GM21367 (cell line): Measurements from ENCODE around the gene TOPAZ1.

Experiments used
- ATAC-seq: cut with Tn5 transposase; IDR thresholded peaks from one replicate; pipeline ENCODE4 v1.9.1; 2021; ENCODE audit not compliant: unreplicated experiment

TOPAZ1 gene

DNA sequence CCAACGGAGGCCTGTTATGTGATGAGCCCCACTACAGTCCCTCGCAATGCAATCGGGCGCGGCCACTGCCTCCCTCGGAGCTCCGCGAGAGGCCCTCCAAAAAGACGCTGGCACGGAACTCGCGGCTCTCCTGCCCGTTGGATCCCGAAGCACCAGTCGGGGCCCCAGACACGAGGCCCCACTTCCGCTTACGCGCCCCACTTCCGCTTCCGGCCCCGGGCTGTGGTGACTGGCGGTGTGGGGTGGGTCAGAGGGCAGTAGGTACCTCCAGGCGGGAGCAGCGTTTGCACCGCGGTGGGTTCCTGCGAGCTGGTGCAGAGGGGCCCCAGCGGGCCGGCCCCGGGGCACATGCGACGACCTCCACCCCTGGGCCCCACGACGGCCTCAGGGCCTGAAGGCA lies at the start of gene TOPAZ1:
Gene TOPAZ1, plus strand, starts transcription at position 181 of the 400 bp plus-strand sequence. Its CDS starts 168 bp downstream, at position 349.
- ATAC-seq, result no peak

DNA sequence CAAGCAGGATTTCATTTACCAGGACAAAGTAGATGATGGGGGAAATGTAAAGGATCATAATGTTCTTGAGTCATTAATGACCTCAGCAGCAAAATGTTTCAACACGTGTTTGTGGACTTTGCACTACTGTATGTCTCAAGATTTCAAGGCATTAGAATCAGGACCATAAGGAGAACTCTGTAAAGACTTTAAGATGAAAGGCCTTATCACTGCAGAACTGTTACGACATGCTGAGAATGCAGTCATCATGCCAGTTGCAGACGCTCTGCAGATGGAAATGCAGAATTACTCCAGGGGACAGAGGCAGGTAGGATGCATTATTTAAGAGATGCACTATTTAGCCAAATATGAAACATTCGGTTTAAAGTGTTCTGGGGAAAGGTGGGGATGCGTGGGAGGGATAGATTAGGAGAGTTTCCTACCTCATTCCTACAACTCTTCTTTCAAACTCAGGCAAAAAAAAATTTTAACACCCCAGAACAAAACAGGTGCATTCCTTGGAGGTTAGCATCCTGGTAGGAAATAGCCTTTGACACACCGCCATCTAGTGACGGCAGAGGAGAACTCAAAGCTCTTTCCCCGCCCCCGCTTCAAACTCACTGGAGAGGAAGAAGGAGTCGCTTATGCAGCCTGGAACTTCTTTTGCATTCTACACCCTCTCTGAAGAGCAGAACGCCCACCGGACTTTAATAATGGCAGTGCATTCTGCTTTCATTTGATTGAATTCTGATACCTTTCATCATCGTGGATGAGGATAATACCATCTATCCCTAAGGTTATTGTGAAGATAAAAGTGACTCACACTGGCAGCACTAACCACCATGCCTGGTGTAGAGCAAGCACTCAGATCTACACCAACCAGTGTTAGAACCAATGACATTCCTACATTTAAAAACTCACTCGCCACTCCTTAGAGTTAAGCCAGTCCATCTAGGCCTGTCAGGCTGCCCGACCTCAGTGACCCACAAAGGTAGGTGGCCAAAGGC lies 43.1 kb upstream of the TOPAZ1 start:
- ATAC-seq, result no peak

GRCh38 chr3:44206261-44206660 lies 35.4 kb upstream of the TOPAZ1 start:
- ATAC-seq, result no peak

DNA sequence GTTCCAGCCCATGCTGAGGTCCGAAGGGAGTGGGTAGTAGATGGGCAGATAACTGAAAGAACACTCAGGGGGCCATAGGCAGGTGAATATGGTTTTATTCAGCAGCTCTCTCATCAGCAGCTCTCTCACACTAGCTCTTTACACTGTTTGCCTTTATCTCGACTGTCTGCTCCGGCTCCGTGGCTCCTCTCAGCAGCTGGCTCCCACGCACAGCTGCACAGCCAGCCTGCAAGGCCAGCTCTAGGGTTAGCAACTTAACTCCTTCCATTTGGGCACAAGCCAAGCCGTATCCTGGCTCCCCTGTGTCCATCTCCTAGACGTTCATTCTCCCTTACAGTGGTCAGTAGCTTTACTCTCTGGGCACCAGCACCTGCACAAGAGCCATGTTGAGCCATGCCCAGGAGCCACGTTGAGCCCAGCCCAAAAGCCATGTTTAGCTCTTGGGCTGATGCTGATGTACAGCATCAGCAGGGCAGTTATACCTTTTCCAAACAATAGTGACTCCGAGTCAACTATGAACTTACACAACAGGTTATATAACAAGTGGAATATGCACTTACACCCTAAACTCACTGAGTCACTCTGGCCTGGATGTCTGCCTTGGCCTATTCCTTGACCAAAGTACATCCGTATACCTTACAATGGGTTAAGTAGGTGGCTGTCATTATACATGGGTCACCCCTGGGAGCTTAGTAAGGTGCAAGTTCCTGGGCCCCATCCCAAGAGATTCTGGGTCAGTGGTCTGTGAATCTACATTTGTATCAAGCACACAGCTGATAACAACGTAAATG lies 34.6 kb upstream of the TOPAZ1 start:
- ATAC-seq, result no peak

- ATAC-seq, result no peak
Measured at GRCh38 chr3:44208086-44208485, 33.6 kb upstream of the TOPAZ1 start.

GRCh38 chr3:44208568-44208967 lies 33.1 kb upstream of the TOPAZ1 start:
- no peak for ATAC-seq

DNA sequence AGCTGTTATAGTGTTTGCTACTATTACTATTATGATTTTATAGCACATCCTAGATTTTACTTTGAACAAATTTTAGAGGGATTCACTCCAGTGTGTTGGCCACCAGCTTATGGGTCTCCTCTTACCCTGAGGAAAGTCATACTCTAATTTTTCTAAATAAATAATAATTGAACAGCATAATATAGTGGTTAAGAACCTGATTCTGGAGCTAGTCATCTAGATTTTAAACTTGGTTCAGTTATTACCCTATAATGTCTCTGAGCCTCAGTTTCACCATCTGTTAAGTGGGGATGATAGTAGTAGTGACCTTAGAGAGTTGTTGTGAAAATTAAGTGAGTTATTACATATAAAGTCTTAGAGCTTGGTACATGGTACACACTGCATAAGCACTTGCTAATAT lies 30.7 kb upstream of the TOPAZ1 start:
- no peak for ATAC-seq

DNA sequence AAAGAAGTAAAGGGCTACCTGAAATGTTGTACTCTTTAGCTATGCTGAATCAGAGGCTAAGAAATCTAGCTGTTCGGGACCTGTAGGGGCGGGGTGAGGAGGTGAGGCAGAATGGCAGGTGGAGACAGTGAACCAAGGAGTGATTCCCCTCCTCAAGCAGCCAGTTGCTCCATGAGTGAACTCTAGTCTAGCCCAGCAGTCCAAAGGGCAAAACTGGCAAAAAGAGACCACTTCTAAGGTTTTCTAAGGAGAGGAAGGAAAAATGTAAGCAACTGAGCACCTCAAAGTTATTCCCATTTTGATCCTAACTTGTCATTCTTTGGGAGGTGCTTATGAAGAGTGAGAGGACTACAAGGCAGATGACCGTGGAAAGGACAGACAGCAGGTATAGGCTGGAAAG lies 19.3 kb upstream of the TOPAZ1 start:
- no peak for ATAC-seq

DNA sequence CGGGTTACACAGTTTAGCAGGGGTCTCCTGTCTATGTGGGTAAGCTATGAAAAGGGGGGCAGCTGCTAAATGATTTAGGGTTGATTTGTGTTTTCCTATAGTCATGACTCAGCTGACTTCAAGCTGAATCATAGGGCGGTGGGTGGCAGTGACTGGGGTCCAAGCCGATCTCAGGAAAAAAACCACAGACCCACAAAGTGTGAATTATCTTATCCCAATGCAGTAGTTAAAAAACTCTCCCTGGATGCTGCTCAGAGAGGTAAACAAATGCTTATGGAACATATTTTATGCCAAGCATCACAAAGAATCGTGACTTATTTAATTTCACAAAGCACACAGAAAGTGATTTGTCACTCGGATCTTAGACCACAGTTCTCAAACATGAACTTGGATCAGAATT lies 18.4 kb upstream of the TOPAZ1 start:
- ATAC-seq, result no peak

GRCh38 chr3:44224131-44224530 lies 17.6 kb upstream of the TOPAZ1 start:
- ATAC-seq, result no peak

DNA sequence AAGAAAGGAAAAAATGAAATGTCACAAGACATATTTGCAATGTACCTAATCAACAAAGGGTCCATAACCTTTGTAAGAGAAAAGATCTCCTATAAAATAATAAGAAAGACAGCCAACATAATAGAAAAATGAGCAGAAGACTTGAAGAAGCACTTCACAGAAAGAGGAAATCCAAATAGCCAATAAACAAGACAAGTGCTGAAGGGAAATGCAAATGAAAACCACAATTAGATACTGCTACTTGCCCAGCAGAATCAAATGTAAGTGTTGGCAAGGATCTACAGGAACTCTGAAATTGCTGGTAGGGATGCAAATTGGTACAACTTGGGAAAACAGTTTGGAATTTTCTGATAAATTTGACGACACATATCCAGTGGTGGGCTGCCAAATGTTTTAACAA lies 15.1 kb upstream of the TOPAZ1 start:
- ATAC-seq, result no peak

- no peak for ATAC-seq
Measured at GRCh38 chr3:44227632-44228031, 14.1 kb upstream of the TOPAZ1 start.

GRCh38 chr3:44228900-44229299 lies 12.8 kb upstream of the TOPAZ1 start:
- ATAC-seq, result no peak

GRCh38 chr3:44232407-44232806 lies 9.3 kb upstream of the TOPAZ1 start:
- ATAC-seq, result no peak

DNA sequence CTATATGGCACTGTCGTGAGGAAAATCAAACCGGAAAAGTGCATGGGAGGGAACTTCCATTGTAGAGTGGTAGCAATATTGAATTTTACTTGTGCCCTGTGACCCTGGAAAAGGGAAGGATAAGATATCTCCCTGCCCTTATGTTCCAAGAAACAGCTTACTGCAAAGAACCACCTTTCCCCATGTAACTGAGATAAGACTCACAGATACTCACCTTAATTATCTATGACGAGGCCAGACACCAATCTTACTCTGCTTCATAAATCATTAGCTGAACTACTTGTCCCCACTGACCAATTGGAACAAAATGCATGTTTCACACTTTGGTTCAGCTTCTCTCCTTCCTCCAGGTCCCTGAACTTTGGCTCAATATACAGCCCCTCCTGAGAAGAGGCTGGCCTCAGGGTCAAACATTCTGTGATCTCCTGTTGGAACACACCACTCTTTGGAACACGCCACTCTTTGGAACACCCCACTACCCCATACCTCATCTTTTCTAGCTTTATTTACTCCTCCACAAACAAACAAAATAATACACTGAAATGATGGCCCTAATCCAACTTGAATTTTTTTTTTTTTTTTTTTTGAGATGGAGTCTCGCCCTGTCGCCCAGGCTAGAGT lies 6.9 kb upstream of the TOPAZ1 start:
- no peak for ATAC-seq

DNA sequence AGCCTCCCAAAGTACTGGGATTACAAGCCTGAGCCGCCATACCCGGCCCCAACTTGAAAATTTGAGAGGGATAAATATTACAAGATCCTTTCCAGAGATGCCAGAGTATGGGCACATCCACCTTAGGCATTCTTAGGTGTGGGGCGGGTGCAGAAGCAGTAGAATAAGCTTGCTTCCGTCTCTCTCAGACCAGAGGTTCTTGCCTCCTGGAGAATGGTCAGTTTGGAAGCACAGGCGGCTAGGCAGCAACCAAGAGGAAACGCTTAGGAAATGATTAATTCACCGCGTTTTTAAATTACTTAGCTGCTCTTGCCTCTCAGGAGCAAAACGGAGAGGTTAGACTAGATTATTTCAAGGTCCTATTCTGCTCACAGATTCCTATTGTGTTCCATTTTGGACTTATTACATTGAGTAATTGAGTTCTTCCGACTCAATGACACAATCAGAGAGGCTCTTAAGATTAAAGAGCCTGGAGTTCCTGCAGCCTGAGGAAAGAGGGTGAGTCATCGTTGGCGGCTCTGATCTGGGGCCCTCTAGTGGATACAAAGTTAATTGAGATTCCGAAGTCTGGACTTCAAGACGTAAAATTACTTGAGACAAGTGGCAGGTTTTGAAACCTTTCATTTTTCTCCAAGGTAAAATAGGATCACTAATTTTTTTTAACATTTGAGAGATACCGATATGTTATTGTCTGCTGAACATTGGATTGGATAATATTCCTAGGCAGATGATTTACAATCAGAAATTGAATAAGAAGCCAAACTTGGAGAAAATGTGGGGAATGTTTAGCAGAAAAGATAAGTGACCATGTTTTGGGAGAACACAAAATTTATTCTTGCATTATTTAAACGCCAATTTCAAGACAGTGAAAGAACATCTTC lies 5.8 kb upstream of the TOPAZ1 start:
- peak; percentile 68 for ATAC-seq

GRCh38 chr3:44236485-44236908 lies 5.2 kb upstream of the TOPAZ1 start:
- ATAC-seq, result no peak

- no peak for ATAC-seq
Measured at GRCh38 chr3:44237161-44237560, 4.5 kb upstream of the TOPAZ1 start.

- ATAC-seq, result no peak
Measured at GRCh38 chr3:44237665-44238064, 4.0 kb upstream of the TOPAZ1 start.

DNA sequence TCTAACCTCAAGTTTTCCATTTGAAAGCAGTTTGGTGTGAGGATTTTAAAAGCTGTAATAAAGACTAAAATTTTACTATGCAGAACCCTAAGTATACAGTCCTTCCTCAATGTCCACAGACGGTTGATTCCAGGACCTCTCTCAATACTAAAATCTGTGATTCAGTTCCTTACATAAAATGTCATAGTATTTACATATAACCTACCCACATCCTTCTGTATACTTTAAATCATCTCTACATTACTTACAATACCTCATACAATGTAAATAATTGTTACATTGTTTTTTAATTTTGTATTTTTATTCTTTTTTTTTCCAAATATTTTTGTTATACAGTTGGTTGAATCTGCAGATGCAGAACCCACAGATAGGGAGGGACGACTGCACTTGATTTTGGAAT lies 2.8 kb upstream of the TOPAZ1 start:
- ATAC-seq, result no peak
